HUES64 (cell line): ENCODE results near the gene NACC2.
"Not testable (repeated sequence)": the region's sequence is repeated elsewhere in the genome, so short reads cannot be mapped to it uniquely, and the experiment has no call there.

Experiments
- H3K27ac ChIP-seq: 2 replicates; pipeline ENCODE4 v1.7.0; 2013; ENCODE audit warnings: low read depth, low read length, inconsistent platforms
- H3K27me3 ChIP-seq: 2 replicates; pipeline ENCODE4 v1.6.1; 2013; ENCODE audit warnings: mild to moderate bottlenecking, low read length; ENCODE audit not compliant: insufficient read depth
- H3K36me3 ChIP-seq: 2 replicates; pipeline ENCODE4 v1.6.1; 2013; ENCODE audit warnings: mild to moderate bottlenecking, low read length; ENCODE audit not compliant: insufficient read depth
- H3K4me1 ChIP-seq: 2 replicates; pipeline ENCODE4 v1.6.1; 2013; ENCODE audit warnings: mild to moderate bottlenecking, low read length, moderate library complexity; ENCODE audit not compliant: insufficient read depth
- H3K4me3 ChIP-seq: 2 replicates; pipeline ENCODE4 v1.5.1; 2013; ENCODE audit warnings: mild to moderate bottlenecking, low read length, moderate library complexity
- H3K9ac ChIP-seq: 2 replicates; pipeline ENCODE4 v1.6.1; 2013; ENCODE audit warnings: mild to moderate bottlenecking, low read depth, low read length
- H3K9me3 ChIP-seq: 2 replicates; pipeline ENCODE4 v1.6.1; 2013; ENCODE audit warnings: low read depth, low read length; ENCODE audit not compliant: insufficient read depth
- WGBS: fragments of 150-250, 120-280 bp; methylation state at CpG from one replicate; pipeline ENCODE4 v1.1.7; 2013; ENCODE audit warnings: missing lambda C conversion rate; 5-methylcytosine and 5-hydroxymethylcytosine counted together

NACC2 gene

GRCh38 chr9:136108648-136109266 is 13.7 kb upstream of the NACC2 start:
- 65% methylated on average over 27 of the region's 27 CpGs for WGBS
- H3K27me3 ChIP-seq, result no peaks in the 10 kb centered on the region
- peak overlapping the region; percentile 60 for H3K4me3 ChIP-seq
- no peaks in the 10 kb centered on the region for H3K36me3 ChIP-seq
- H3K4me1 ChIP-seq, result peaks cover 34% of the 10 kb centered on the region
- H3K9ac ChIP-seq, result 0 out of 2 replicates have a peak overlapping the region, but pooled peaks have one; percentile 62
- peak overlapping the region; percentile 83 for H3K27ac ChIP-seq
- H3K9me3 ChIP-seq, result no peaks in the 10 kb centered on the region

GRCh38 chr9:136107953-136108647 is 13.0 kb upstream of the NACC2 start:
- no peak overlapping the region for H3K9ac ChIP-seq
- H3K4me1 ChIP-seq, result peaks cover 37% of the 10 kb centered on the region

GRCh38 chr9:136107155-136107952 is 12.3 kb upstream of the NACC2 start:
- no peak overlapping the region for H3K4me3 ChIP-seq
- WGBS, result 85% methylated on average over 29 of the region's 29 CpGs
- no peaks in the 10 kb centered on the region for H3K36me3 ChIP-seq
- H3K9me3 ChIP-seq, result no peaks in the 10 kb centered on the region
- H3K9ac ChIP-seq, result no peak overlapping the region
- peaks cover 37% of the 10 kb centered on the region for H3K4me1 ChIP-seq
- H3K27ac ChIP-seq, result no peak overlapping the region
- no peaks in the 10 kb centered on the region for H3K27me3 ChIP-seq

More at GRCh38 chr9:136107953-136108647, 13.0 kb upstream of the NACC2 start:
- H3K9me3 ChIP-seq, result no peaks in the 10 kb centered on the region
- no peak overlapping the region for H3K4me3 ChIP-seq
- no peak overlapping the region for H3K27ac ChIP-seq
- H3K36me3 ChIP-seq, result no peaks in the 10 kb centered on the region
- WGBS, result 85% methylated on average over 29 of the region's 29 CpGs
- no peaks in the 10 kb centered on the region for H3K27me3 ChIP-seq

DNA sequence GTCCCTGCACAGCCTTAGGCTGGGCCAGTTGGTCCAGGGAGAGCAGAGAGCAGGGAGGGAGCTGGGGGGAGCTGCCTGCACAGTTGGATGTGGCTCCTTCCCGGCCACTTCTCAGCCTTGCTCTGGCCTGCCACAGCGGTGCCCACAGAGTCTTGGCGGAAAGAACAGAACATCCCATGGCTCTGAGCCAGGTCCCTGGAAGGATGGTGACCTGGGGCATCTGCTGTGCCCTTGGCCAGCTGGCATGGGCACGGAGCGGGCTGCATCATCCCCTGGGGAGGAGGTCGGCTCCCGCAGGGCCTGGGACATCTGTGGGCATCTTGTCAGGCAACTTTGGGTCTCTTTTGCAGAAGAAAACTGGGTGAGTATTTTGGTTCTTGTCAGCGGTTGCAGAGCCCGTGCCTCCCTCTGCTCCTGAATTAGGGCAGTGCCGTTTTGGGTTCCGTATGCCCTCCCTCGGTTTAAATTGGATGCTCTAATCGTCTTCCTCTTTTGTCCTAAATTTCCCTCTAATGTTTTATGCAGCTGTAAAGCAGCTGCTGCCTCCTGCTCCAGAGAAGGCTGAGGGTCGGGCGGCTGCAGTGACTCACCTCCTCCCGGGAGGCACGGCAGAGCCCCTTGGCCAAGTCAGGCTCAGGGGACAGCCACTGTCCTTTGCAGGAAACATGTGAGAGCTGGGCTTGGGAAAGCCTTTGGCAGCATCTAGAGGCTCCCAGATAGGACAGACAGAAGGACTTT is 10.5 kb upstream of the NACC2 start:
- peaks cover 38% of the 10 kb centered on the region for H3K4me1 ChIP-seq
- H3K36me3 ChIP-seq, result no peaks in the 10 kb centered on the region
- WGBS, result 73% methylated on average over 17 of the region's 17 CpGs
- no peaks in the 10 kb centered on the region for H3K9me3 ChIP-seq
- no peak overlapping the region for H3K27ac ChIP-seq
- no peaks in the 10 kb centered on the region for H3K27me3 ChIP-seq
- H3K4me3 ChIP-seq, result no peak overlapping the region
- no peak overlapping the region for H3K9ac ChIP-seq

- 81% methylated on average over 6 of the region's 6 CpGs for WGBS
- Histone ChIP-seq H3K9me3 (no peaks in the 10 kb centered on the region), H3K27ac (no peak overlapping the region), H3K4me1 (peaks cover 38% of the 10 kb centered on the region), H3K9ac (no peak overlapping the region), H3K36me3 (no peaks in the 10 kb centered on the region), H3K4me3 (no peak overlapping the region), H3K27me3 (no peaks in the 10 kb centered on the region)
Measured at GRCh38 chr9:136104916-136105315, 9.8 kb upstream of the NACC2 start.

DNA sequence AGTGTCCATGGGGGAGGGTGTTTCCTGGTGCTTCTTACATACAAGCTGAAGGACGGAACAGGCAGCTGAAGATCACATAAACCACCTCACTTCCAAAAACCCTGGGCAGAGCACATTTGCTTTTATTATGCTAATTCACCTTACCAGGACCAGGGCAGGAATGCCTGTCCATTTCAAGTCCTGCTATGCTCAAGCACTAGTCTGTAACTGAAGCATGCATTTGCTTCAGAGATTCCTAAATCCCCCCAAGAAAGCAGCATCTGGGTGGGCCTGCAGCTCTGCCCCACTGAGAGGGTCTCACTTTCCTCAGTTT is 9.4 kb upstream of the NACC2 start:
- H3K9ac ChIP-seq, result no peak overlapping the region

GRCh38 chr9:136103651-136104487 is 8.8 kb upstream of the NACC2 start:
- peaks cover 37% of the 10 kb centered on the region for H3K4me1 ChIP-seq

More for the DNA sequence above, 9.4 kb upstream of the NACC2 start:
- no peak overlapping the region for H3K27ac ChIP-seq
- H3K4me1 ChIP-seq, result peaks cover 38% of the 10 kb centered on the region
- H3K9me3 ChIP-seq, result no peaks in the 10 kb centered on the region
- H3K27me3 ChIP-seq, result no peaks in the 10 kb centered on the region
- 55% methylated on average over 1 of the region's 1 CpG for whole genome bisulfite sequencing
- no peak overlapping the region for H3K4me3 ChIP-seq
- H3K36me3 ChIP-seq, result no peaks in the 10 kb centered on the region

DNA sequence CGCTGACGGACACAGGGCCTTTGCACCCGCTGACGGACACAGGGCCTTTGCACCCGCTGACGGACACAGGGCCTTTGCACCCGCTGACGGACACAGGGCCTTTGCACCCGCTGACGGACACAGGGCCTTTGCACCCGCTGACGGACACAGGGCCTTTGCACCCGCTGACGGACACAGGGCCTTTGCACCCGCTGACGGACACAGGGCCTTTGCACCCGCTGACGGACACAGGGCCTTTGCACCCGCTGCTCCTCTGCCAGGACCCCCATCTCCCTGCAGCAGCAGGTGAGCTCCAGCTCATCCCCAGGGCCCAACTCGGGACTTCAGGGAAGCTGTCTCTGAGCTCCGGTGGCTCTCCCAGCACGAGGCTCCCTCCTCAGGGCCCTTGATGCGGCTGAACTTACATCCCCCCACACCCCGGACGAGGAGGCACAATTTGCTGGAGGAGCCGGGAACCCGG is 6.6 kb upstream of the NACC2 start:
- H3K36me3 ChIP-seq, H3K4me3 ChIP-seq, H3K9ac ChIP-seq, H3K27ac ChIP-seq, H3K27me3 ChIP-seq, H3K9me3 ChIP-seq: not testable (repeated sequence)
- 94% methylated on average over 13 of the region's 27 CpGs for WGBS
- H3K4me1 ChIP-seq, result peaks cover 31% of the 10 kb centered on the region

More at GRCh38 chr9:136103651-136104487, 8.8 kb upstream of the NACC2 start:
- Histone ChIP-seq H3K9ac (no peak overlapping the region), H3K27me3 (no peaks in the 10 kb centered on the region), H3K36me3 (no peaks in the 10 kb centered on the region), H3K27ac (no peak overlapping the region), H3K9me3 (no peaks in the 10 kb centered on the region), H3K4me3 (no peak overlapping the region)
- WGBS, result 66% methylated on average over 34 of the region's 34 CpGs

GRCh38 chr9:136100700-136101614 is 5.9 kb upstream of the NACC2 start:
- H3K4me1 ChIP-seq, result peaks cover 31% of the 10 kb centered on the region
- no peak overlapping the region for H3K4me3 ChIP-seq
- WGBS, result 54% methylated on average over 22 of the region's 30 CpGs
- no peak overlapping the region; the same call in 1 of the 2 replicates for H3K27ac ChIP-seq
- peaks cover 5% of the 10 kb centered on the region for H3K27me3 ChIP-seq
- H3K36me3 ChIP-seq, result no peaks in the 10 kb centered on the region
- no peak overlapping the region for H3K9ac ChIP-seq
- H3K9me3 ChIP-seq, result no peaks in the 10 kb centered on the region
